Diencephalon (tissue), 1 donor: ENCODE data around the gene SH3BP5. TPM values are rescaled to one million over a fixed set of nuclear protein-coding genes. Genes with fewer than 3 reads are reported as not detected.

ENCODE experiments used
- small RNA-seq: library from RNA; depleted of rRNA; stranded (forward); fragments of <200 nt; gene quantifications from one replicate; pipeline ENCODE3, GENCODE V24; 2014
- total RNA-seq: library from RNA; depleted of rRNA; stranded (reverse); fragments of >200 nt; gene quantifications from one replicate; pipeline ENCODE4 v1.2.3, GENCODE V29; 2014

The SH3BP5 gene
- 69.0 TPM for total RNA-seq

DNA sequence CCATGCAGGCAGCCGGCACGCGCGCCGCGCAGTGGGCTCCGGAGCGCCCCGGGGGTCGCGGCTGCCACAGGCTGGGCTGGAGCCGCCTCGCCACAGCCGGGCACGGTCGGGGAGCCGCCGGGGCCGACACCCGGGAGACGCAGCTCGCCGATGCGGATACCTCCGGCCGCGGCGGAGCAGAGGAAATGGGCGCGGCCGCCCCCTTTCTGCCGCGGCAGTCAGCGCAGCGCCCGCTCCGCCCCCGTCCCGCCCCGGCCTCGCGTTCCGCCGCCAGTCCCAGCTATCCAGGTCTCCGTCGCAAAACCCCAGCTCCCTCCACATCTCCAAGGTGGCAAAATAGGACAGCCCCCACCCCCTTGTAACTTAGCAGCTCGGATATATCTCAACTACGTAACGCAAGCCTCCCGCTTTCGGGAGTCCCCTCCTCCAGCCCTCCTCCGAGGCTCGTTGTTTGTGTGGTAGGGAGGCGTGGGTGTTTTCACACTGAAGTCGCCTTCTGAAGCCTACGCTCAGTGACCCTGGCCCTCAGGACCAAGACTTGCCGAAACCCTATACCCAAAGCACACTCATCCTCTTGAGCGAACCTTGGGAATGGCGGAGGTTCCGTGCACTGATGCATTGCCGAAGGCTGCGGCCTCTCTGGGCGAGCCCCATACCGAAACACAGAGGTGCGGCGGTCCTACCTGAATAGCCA lies at the start of gene SH3BP5:
SH3BP5 (minus strand) TSS at position 182 of the 694 bp plus-strand sequence; CDS start at position 4, 178 bp downstream.

GRCh38 chr3:15205934-15206661 lies 126.3 kb downstream of the SH3BP5 start, which contains the start of gene CAPN7:
Gene CAPN7, plus strand, starts transcription at chr3:15206246. Its CDS starts 250 bp downstream, at chr3:15206496.

Small RNAs within 50 kb of the gene (small RNA-seq; reads per million reads assigned to genes)
- gene HMGN2P7 (not detected), gene RNU6-454P (not detected)

Other genes with a start within 250 kb of the SH3BP5 start
- gene RBSN, start 233.4 kb downstream of the SH3BP5 start, total RNA-seq: 58.6 TPM
- gene CAPN7, start 126.3 kb downstream of the SH3BP5 start, total RNA-seq: 51.0 TPM
- gene METTL6, start 95.0 kb upstream of the SH3BP5 start, total RNA-seq: 82.4 TPM
- gene EAF1, start 95.0 kb upstream of the SH3BP5 start, total RNA-seq: 42.9 TPM
- 2.5 TPM for gene COLQ, start 189.1 kb upstream of the SH3BP5 start, total RNA-seq